GM20431 (cell line): ENCODE data around the gene EXOC6B.

Source experiments
- in situ Hi-C: fragments of 300-500 bp; cut with MseI, MboI; formaldehyde crosslinking; loops from one replicate; pipeline ENCODE4 v1.15.0; 2020; ENCODE audit warnings: low sequenced_read_pairs; ENCODE audit not compliant: unreplicated experiment

Gene EXOC6B

DNA sequence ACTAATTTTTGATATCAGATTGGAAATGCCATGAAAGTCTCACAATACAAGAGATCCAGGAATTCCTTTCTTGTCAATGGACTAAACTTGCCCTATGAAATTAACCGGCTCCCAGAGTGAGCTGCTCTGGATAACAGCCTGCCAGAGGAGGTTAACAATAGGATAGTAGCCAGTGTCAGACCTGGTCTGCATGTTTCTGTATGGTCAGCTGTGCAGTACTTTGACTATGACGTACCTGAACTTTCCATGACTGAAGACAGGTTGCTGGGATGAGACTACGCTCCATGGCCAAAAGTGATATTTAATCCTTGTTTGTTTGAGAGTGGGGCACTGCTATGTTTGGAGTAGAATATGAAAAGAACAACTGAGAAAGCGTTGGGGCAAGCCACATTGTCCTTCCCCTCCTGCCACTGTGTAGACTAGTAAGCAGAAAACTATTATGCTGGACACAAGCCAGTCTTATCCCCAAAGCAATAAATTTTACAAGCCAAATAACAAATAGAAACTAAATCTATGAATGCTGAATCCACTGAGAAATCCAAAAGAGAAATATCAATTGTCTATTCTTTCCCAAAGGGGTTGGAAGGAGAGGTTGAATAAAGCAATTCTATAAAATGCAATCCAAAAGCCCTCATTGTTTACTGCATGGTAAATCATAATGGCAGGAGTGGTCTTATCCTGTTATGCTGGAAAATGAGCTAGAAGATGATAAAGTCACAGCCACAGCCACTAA, 562.6 kb downstream of the EXOC6B start:
- in situ Hi-C loops = no loop called here

DNA sequence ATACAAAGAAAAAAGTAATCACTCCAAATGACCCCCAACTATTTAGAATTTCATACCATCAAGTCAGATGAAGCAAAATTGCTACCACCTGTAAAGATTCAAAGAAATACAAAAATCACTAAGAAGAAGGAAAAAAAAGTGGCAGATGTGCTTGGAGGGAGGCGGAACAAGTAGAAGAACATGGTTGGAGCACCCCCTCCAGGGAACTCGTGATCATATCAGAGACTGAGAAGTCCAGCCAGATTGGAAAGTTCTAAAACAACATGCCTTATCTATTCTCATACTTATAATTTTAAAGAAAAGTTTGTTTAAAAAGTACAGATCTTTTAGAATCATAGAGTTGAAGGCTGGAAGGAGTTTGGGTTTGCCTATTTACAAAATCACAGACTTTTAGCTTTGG, 564.8 kb downstream of the EXOC6B start:
- in situ Hi-C loops = no loop called here

DNA sequence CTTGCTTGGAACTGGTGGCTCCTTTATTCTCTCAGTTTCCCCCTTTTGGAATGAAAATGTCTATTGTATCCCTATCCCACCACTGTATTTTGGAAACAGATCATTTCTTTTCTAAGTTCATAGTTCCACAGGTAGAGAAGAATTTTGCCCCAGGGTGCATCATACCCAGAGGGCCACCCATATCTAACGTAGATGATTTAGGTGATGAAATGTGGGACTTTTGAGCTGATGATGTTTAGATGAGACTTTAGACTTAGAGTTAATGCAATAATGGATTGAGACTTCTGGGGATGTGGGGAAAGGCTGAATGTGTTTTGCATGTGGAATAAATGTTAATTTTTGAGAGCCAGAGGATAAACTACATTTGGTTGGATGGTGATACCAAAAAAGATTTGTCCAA, 570.3 kb downstream of the EXOC6B start:
- in situ Hi-C loops = no loop called here

DNA sequence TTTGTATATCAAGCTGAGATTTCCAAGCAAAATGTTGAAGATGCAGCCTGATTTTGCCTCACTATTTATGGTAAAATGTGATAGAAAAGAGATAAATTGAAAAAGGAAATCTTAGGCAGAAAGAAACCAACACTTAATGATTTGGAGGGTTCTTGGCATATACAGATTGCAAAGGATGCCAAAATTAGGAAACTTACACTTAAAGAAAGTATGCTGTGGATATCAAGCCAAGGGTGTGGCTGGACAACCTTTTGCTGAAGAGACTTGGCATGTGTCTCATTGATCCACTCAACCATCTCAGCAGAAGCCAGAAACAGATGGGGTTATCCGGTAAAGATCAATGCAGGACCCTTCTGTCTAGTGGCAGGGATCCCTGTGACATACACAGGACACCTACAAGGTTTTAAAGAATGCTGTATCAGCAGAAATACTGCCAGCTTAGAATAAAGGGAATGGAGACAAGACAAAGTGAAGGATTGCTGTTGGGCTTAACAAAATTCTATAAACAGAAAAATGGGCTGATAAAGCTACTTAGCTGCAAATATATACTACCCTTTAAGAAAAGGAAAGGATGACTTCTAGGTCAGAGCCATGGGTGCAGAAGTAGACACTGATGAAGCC, 570.9 kb downstream of the EXOC6B start:
- in situ Hi-C loops = no loop called here

DNA sequence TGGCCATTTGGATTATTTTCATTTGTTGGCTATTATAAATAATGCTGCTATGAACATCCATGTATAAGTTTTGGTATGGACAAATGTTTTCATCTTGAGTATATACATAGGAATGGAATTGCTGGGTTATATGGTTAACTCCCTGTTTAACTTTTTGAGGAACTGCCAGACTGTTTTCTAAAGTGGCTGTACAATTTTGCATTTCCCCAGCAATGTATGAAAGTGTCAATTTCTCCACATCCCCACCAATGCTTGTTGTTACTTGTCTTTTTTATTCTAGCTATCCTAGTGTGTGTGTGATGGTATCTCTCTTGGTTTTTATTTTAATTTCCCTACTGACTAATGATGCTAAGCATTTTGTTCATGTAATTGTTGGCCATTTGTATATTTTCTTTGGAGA, 587.5 kb downstream of the EXOC6B start:
- in situ Hi-C loops = no loop called here

DNA sequence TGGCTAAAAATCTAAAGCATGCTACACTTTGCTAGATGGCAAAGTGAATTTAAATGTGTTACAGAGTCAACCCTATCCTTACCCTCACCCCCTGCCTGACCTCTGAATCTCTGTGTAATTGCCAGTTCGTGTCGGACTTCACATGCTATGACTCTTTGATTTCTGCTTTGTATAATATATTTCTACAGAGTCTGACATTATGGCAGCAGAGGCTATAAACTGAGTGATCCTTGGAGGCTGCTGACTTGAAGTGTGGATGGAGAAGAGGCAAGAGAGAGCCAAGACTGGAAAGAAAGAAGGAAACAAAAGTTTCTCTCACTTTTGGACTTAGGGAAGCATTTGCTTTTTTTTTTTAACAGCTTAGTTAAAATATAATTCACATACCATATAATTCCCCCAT, 588.3 kb downstream of the EXOC6B start:
- in situ Hi-C loops = no loop called here

DNA sequence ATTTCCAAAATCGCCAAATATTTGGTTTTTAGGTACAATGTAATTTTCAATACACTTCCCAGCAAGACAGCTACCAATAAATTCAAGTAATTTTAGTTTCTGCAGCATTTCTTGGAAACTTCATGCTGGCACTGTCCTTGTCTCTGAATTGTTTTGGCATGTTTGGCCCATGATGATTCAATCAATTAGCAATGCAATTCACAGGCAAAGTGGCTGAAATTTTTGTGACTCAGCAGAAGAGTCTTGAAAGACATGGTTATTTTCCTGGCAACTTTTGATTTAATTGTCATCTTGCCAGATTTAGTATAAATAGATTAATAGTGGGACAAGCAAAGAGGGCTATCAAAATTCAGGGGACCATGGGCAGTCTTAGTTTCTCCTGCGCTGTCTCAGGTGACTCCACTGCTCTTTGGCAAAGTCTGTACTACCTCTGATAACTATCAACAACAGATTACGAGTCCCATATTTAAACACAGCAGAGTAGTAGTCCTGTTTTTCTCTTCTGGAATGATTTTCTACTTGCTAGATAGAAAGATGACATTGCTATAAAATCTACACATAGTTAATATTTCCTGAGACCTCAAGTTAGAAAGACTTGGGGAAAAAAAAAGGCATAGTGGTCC, 589.3 kb downstream of the EXOC6B start:
- in situ Hi-C loops = no loop called here

DNA sequence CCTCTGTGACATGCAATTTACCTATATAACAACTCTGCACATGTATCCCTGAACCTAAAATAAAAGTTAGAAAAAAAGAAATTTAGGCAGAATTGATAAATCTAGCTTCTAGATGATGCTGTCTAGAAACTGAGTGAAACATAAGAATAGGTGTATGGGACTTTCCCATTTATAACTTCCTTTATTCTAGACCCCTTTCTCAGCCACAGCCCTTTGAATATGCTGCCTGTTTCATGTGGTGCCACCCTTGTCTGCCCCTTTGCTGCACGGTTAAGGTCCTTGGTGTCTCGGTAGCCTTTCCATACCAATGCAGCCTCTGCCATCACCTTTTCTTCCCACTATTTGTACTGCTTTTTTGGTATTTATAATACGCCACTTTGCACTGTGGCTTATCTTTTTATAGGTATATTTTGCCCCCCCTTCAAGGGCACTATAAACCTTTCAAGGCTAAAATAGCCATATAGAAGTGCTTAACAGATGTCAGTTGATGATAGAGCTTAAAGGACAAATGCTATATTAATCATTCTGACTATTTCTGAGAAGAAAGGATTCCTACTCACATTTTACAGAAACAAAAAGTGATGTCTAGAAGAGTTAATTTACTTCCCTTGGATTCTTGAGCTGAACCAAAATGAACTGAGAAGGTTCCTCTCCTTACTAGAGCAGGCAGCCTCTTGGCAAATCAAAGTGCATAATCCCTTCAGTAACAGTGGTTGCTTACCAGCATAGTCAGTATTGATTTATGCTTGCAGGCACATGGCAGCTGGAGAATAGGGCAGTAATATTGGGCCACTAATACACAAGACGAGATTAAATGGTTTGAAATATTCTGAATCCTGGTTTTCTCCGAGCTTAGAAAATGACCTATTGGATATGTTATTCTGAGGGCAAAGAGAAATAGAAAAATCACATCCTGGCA, 590.1 kb downstream of the EXOC6B start:
- in situ Hi-C loops = no loop called here

DNA sequence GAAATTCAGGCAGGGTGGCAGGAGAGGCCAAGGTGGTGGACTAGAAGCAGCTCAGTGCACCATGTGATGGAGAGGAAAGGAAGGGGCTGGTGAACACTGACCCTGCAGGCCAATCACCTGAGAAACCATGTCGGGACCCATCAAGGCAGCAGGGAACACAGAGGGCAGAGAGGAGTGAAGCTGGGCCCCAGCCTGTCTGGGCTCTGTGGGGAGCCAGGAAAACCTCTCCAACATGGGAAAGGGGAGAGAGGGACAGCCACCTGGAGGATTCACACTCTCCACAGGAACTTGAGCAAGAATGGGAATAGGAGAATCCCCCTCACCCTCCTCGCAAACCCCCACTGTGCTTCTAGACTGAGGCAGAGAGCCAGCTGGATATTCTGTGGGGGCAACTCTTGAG, 592.6 kb downstream of the EXOC6B start:
- in situ Hi-C loops = no loop called here

DNA sequence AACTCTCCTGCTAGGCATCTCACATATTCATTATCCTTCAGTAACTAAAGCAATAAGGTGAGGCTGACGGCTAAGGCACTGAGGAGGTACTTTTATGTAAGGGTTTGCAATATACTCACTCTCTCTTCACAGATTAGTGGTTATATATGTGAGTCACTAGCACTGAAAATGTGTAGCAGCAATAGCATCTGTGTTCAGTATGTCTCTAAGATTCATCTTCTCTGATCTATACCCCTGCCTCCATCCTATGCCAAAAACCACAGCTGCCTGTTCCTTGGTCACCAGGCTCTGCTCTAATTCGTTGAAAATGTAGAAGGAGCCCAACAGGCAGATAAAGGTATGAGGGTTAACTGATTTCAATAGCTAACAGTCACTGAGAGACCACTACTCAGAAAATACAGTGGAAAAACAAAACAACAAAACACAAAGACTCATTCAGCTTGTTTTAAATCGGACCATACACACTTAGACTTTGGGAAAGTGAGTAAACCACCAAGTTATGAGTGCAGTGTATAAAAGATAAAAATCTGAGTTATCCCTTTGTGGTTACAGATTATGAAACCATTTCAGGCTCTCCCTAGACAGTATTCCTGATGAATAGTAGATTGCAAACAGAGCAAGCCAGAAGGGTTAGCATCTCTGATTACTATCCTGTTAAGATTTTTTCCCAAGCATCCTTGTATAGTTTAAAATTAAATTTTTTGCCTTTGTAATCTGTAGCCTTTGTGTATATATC, 602.8 kb downstream of the EXOC6B start:
- in situ Hi-C loops = no loop called here

DNA sequence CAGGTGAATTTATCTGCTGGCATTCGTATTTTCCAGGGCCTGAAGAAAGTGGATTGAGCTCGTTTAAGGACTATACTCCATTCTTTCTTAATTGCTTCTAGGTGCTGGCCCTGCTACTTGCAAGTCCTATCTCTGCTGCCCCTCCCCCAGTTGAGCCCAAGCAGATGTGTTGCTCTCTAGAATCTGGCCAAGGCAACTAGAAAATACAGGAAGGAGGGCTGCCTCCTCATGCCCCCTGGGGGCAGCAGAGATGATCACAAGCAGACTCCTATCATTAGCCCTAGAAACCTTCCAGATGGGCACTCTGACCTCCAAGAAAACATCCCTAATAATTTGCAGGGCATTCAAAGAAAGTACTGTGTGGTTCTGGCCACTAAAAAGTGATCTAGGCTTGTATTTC, 605.7 kb downstream of the EXOC6B start:
- in situ Hi-C loops = no loop called here

DNA sequence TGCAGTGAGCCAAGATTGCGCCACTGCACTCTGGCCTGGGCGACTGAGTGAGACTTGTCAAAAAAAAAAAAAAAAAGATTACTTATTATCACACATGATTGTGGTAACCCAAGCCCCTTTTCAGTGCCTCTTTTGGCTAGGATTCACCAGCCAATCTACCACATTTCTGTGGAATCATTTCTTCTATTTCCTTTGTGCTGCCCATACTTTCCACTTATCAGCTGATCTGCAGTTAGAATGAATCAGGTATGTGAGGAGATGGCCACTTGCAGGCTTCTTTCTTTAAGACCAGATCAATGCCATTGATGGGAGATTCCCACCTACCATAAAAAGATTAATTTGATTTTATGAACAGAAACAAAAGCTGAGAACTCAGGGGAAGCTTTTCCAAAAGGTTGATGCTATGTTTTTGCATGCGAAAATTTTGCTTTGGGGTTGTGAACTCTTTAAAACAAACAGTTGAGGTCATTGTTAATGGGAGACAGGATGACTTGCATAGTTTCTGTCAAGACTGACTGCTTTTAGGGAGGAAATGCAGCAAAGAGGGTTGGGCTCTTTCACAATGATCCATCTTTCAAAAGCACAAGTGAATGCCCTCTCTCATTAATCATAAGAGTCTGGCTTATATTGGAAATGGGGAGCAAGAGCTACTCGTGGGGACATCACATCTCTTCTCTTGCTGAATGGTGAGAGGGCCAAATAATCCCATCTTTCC, 611.2 kb downstream of the EXOC6B start:
- in situ Hi-C loops = no loop called here

DNA sequence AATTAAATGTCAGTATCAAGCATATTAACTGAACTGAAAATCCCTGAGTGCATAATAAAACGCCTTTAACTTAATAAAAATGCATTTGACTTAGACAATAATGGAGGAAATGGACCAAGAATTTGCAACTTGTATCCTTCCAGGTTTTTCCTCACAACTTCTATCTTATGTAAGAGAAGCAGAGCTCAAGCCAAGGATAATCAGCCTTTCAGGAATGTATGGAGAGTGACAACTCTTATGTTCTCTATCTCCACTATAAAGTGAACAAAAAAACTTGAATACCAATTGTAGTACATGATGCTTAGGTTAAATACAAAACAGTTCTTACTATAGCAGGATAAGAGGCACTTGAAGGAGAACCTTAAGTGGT, 613.4 kb downstream of the EXOC6B start:
- in situ Hi-C loops = no loop called here

DNA sequence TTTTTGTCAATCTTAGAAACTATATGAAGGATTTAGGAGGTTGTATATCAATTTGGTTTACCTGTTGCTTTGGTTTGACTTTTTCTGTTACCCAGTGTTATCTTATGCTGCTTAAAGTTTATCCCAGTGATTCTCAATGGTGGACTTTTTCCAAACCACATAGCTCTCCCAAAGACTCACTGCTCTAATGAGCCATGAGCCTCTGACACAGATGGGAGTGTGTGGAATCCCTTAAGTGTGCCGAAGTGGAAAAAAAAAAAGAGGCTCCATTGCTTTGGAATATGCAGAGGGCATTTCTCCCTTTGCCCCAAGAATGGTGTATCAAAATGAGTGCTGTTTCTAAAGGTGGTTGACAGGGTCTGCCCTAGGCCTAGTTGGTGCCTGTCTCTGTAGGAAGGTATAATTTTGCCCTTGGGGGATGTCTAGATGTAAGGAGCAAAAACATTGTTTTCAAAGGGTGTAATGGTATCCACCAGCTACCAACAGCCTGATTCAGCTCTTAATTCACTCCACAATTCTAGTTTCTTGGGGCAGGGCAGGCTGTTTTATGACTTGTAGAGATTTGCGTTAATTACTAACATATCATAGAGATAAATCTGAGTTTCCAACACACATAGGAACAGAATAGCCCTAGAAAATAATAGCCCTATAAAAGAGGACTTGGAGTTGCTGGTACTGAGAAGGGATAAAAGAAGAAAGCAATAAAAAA, 613.9 kb downstream of the EXOC6B start:
- in situ Hi-C loops = no loop called here

DNA sequence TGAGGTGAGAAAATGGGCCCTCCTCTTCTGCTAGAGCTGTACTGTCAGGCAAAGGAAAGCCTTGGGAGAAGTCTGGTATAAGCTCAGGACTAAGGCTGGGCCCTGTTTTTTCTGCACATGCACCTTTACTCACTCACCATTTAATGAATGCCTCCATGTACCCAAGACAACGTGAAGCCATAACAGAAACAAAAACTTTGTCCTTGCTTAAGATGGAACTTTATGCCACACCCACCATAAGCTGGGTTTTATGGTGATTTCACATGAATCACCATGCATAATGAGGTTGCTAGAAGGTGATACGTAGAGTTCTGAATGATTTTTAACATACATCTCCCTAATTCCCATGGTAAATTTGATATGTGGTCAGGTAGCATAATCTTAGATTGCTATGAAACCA, 614.5 kb downstream of the EXOC6B start:
- in situ Hi-C loops = no loop called here

DNA sequence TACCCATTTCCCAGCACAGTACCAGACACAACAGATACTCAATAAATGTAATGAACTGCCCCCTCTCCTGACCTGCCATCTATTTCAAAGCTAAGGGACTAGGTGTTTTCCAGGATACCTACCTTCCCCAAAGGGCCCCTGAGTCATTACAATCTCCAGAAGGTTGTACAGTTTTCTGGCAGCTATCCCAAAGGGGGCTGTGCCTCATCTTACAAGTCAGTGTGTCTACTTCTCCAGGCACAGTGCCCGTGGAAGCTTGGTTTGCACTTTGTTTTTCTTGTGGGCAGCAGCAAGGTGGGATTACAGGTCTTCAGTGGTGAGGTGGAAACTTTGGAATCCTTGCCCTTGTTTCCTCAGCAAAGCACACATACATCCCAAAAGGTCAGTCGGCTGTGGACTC, 615.4 kb downstream of the EXOC6B start:
- in situ Hi-C loops = no loop called here

DNA sequence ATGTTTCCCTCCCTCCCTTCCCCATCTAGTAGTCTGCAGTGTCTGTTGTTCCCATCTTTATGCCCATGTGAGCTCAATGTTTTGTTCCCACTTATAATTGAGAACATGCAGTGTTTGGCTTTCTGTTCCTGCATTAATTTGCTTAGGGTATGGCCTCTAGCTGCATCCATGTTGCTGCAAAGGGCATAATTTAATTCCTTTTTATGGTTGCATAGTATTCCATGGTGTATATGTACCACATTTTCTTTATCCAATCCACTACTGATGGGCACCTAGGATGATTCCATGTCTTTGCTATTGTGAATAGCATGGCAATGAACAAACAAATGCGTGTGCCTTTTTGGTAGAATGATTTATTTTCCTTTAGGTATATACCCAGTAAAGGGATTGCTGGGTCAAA, 617.6 kb downstream of the EXOC6B start:
- in situ Hi-C loops = no loop called here

DNA sequence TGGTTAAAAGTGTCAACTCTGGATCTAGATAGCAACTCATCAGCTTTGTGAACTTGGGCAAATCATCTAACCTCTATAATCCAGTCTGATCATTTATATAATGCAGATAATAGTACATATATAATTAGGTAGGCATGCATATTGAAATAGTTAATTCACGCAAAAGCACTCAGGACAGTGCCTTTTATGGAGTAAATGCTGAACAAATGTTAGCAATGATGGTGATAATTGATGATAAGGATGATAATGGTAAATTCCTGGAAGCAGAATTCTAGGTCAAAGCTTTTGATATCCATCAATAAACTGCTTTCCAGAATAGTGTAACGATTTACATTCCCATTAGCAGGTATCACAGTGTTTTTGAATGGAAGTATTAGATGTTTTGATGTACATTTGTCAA, 618.5 kb downstream of the EXOC6B start:
- in situ Hi-C loops = no loop called here

DNA sequence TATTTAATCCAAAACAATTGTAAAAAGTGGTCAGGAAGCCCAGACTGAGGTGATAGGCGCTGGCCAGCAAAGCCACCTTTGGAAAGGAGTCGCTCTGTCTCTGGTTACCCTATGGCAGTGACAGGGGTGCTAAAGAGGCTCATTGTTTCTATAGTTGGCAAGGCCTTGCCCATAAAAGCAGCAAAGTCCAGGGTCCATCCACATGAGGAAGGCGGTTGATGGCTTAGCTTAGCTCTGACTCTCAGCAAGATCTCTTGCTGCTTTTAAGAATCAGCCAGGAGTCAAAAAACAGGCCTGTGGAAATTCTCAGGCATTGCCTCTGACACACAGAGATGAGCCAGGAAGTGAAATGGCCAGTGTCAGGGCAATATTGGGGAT, 620.3 kb downstream of the EXOC6B start:
- in situ Hi-C loops = no loop called here
